ENCODE measurements around the gene PTPRN2. TPM values are rescaled to one million over a fixed set of nuclear protein-coding genes. Genes with fewer than 3 reads are reported as not detected.
A peak's percentile ranks its signal among the peaks of the same experiment; 100 is the strongest.

PTPRN2 gene
- total RNA-seq, 4 donors from 2014 or later: 6.6 to 10.7 (median 8.2) TPM

GRCh38 chr7:158244873-158245723 lies 342.5 kb downstream of the PTPRN2 start:
- Histone ChIP-seq H3K9me3 (peaks cover 0 to 11% (median 0%) of the 10 kb centered on the region in 4 donors), H3K27ac (no peak overlapping the region), H3K4me1 (no peaks in the 10 kb centered on the region), H3K27me3 (no peaks in the 10 kb centered on the region), H3K36me3 (no peaks in the 10 kb centered on the region), H3K4me3 (no peak overlapping the region)
- TF ChIP-seq EP300 (IDR thresholded peaks at IDR 0.05): no peak
- no peak for TF ChIP-seq CTCF (IDR thresholded peaks at IDR 0.05)
- no peak for TF ChIP-seq POLR2A (IDR thresholded peaks at IDR 0.05)
- 96% methylated on average over 29 to 39 of the region's 40 CpGs for WGBS, 2 donors
- DNase-seq (ENCODE audit: low spot score in 2 of 2): no peak

GRCh38 chr7:158244430-158244829 lies 343.2 kb downstream of the PTPRN2 start:
- 81 to 95% methylated on average over 4 of the region's 4 CpGs for WGBS, 2 donors
- DNase-seq (ENCODE audit: low spot score in 2 of 2): no peak
- H3K36me3 ChIP-seq: no peaks in the 10 kb centered on the region
- peaks cover 0 to 11% (median 0%) of the 10 kb centered on the region in 4 donors for H3K9me3 ChIP-seq
- no peaks in the 10 kb centered on the region for H3K27me3 ChIP-seq
- TF ChIP-seq CTCF (IDR thresholded peaks at IDR 0.05) (no peak), POLR2A (IDR thresholded peaks at IDR 0.05) (no peak), EP300 (IDR thresholded peaks at IDR 0.05) (no peak)
- H3K4me3 ChIP-seq: no peak overlapping the region
- H3K4me1 ChIP-seq: no peaks in the 10 kb centered on the region
- no peak overlapping the region for H3K27ac ChIP-seq

GRCh38 chr7:158241919-158242318 lies 345.7 kb downstream of the PTPRN2 start:
- no peak overlapping the region for H3K4me3 ChIP-seq
- peaks cover 0 to 14% (median 0%) of the 10 kb centered on the region in 4 donors for H3K9me3 ChIP-seq
- WGBS, 2 donors: 90% methylated on average over 7 of the region's 7 CpGs
- TF ChIP-seq POLR2A (IDR thresholded peaks at IDR 0.05): no peak
- TF ChIP-seq CTCF (IDR thresholded peaks at IDR 0.05): no peak
- TF ChIP-seq EP300 (IDR thresholded peaks at IDR 0.05): no peak
- H3K4me1 ChIP-seq: no peaks in the 10 kb centered on the region
- no peaks in the 10 kb centered on the region for H3K36me3 ChIP-seq
- no peak for DNase-seq (ENCODE audit: low spot score in 2 of 2)
- no peaks in the 10 kb centered on the region for H3K27me3 ChIP-seq
- no peak overlapping the region for H3K27ac ChIP-seq

- Histone ChIP-seq H3K27ac (no peak overlapping the region), H3K4me1 (no peaks in the 10 kb centered on the region), H3K9me3 (peaks cover 0 to 19% (median 0%) of the 10 kb centered on the region in 4 donors), H3K27me3 (no peaks in the 10 kb centered on the region), H3K4me3 (no peak overlapping the region), H3K36me3 (no peaks in the 10 kb centered on the region)
- 75 to 89% methylated on average over 3 of the region's 3 CpGs for WGBS, 2 donors
- no peak for DNase-seq (ENCODE audit: low spot score in 2 of 2)
- TF ChIP-seq POLR2A (IDR thresholded peaks at IDR 0.05) (no peak), CTCF (IDR thresholded peaks at IDR 0.05) (no peak), EP300 (IDR thresholded peaks at IDR 0.05) (no peak)
These were observed 346.8 kb downstream of the PTPRN2 start for GRCh38 chr7:158240801-158241200.

GRCh38 chr7:158239290-158239981 lies 348.2 kb downstream of the PTPRN2 start:
- Histone ChIP-seq H3K27me3 (no peaks in the 10 kb centered on the region), H3K27ac (peak overlapping the region in 1 of 4 donors; percentile 60), H3K4me1 (no peaks in the 10 kb centered on the region), H3K9me3 (peaks cover 0 to 26% (median 0%) of the 10 kb centered on the region in 4 donors), H3K36me3 (no peaks in the 10 kb centered on the region), H3K4me3 (peak overlapping the region in 1 of 4 donors; percentile 0)
- TF ChIP-seq EP300 (IDR thresholded peaks at IDR 0.05) (peak in 1 of 2 donors; percentile 20), POLR2A (IDR thresholded peaks at IDR 0.05) (no peak)
- WGBS, 2 donors: 53 to 62% methylated on average over 25 to 30 of the region's 30 CpGs
- DNase-seq (ENCODE audit: low spot score in 2 of 2): no peak
